Stomach (tissue), 4 donors: ENCODE data around the gene NUCB2.

Source experiments
- EP300 ChIP-seq: sonication (generic); formaldehyde crosslinking; IDR thresholded peaks from one replicate; pipeline ENCODE4 v1.6.1; 2017; ENCODE audit warnings: antibody characterized with exemption
- POLR2A ChIP-seq, 4 donors: fragments of 450-650 bp; IDR thresholded peaks; one replicate each; pipeline ENCODE4 v1.6.1; 2016; ENCODE audit warnings: antibody characterized with exemption in 4 of 4, control low read depth in 2 of 4, mild to moderate bottlenecking in 1 of 4, moderate library complexity in 1 of 4
- POLR2AphosphoS5 ChIP-seq, 3 donors: sonication (generic); formaldehyde crosslinking; IDR thresholded peaks; one replicate each; pipeline ENCODE4 v1.6.1; 2016; ENCODE audit warnings: antibody characterized with exemption in 3 of 3
- TF ChIP-seq, protein P1 (sequence below), 7 experiments: fragments of 450-650 bp in 4 of 7; fragments of 200-600 bp in 3 of 7; sonication (generic) in 3 of 7; IDR thresholded peaks; one replicate each; pipeline ENCODE4 v1.5.1; 2016 to 2019; ENCODE audit warnings: antibody characterized with exemption in 7 of 7, control low read depth in 2 of 7, mild to moderate bottlenecking in 1 of 7

DNA sequence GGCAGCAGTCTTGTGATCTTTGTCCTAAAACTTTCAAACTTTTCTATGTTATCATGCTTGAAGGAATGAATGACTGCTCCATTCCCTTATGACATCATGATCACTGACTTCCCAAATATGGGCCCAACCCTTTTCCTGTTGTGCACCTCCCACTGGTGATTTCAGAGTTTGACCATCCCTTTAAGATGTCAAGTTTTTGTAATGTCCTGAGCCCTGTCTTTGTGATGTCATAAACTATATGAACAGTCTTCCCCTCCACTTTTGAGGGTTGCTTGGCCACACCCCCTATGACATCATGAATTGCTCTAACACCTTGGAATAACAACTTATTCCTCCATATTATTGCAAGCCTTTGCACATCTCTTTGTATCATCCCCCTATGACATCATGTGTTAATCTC lies 16.5 kb upstream of the NUCB2 start:
- TF ChIP-seq, protein P1, sequence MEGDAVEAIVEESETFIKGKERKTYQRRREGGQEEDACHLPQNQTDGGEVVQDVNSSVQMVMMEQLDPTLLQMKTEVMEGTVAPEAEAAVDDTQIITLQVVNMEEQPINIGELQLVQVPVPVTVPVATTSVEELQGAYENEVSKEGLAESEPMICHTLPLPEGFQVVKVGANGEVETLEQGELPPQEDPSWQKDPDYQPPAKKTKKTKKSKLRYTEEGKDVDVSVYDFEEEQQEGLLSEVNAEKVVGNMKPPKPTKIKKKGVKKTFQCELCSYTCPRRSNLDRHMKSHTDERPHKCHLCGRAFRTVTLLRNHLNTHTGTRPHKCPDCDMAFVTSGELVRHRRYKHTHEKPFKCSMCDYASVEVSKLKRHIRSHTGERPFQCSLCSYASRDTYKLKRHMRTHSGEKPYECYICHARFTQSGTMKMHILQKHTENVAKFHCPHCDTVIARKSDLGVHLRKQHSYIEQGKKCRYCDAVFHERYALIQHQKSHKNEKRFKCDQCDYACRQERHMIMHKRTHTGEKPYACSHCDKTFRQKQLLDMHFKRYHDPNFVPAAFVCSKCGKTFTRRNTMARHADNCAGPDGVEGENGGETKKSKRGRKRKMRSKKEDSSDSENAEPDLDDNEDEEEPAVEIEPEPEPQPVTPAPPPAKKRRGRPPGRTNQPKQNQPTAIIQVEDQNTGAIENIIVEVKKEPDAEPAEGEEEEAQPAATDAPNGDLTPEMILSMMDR (IDR thresholded peaks at IDR 0.05) = no peak
- TF ChIP-seq POLR2AphosphoS5 (IDR thresholded peaks at IDR 0.05) = no peak
- TF ChIP-seq POLR2A (IDR thresholded peaks at IDR 0.05) = no peak
- no peak for TF ChIP-seq EP300
